BLaER1 (cell line): ENCODE results near the gene HPD.

Experiments used
- H3K27ac ChIP-seq: shearing (Covaris generic); formaldehyde crosslinking; 2 replicates; pipeline ENCODE4 v1.8.1; 2022
- H3K27me3 ChIP-seq: shearing (Covaris generic); formaldehyde crosslinking; 2 replicates; pipeline ENCODE4 v1.8.1; 2022
- H3K36me3 ChIP-seq: shearing (Covaris generic); formaldehyde crosslinking; 2 replicates; pipeline ENCODE4 v1.8.1; 2022
- H3K4me1 ChIP-seq: shearing (Covaris generic); formaldehyde crosslinking; 2 replicates; pipeline ENCODE4 v1.8.1; 2022
- H3K4me2 ChIP-seq: shearing (Covaris generic); formaldehyde crosslinking; 2 replicates; pipeline ENCODE4 v1.8.1; 2022
- H3K4me3 ChIP-seq: shearing (Covaris generic); formaldehyde crosslinking; 2 replicates; pipeline ENCODE4 v1.8.1; 2022
- H3K9ac ChIP-seq: shearing (Covaris generic); formaldehyde crosslinking; 2 replicates; pipeline ENCODE4 v1.8.1; 2022
- H3K9me3 ChIP-seq: shearing (Covaris generic); formaldehyde crosslinking; 2 replicates; pipeline ENCODE4 v1.8.1; 2022
- H4K20me1 ChIP-seq: shearing (Covaris generic); formaldehyde crosslinking; 2 replicates; pipeline ENCODE4 v1.8.1; 2022
- Cebpa-rat ChIP-seq: shearing (Covaris generic); IDR thresholded peaks from 2 replicates; pipeline ENCODE4 v1.8.1; 2022

HPD gene

DNA sequence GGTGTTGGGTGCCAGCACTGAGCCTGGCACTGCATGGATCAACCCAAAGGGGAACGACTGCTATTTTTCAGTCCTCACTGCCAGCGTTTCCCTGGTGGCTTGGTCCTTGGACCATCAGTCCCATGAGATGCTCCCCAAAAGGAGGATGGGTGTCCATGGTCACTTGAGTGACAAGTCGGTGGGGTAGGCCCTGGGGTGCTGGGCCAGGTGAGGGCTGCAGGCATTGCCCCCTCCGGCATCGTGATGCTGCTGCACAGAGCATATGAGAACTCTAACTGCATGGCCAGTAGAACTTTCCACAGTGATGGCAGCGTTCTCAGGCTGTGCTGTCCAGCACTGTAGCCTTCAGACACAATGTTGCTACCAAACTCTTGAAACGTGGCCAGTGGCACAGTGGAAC lies 38.6 kb downstream of the HPD start:
- TF ChIP-seq Cebpa-rat: no peak
- H4K20me1 ChIP-seq: peaks cover 84% of the 10 kb centered on the region

GRCh38 chr12:121819212-121819949 lies 39.3 kb downstream of the HPD start:
- peak overlapping the region; percentile 59 for H3K27ac ChIP-seq

More for the DNA sequence above, 38.6 kb downstream of the HPD start:
- Histone ChIP-seq H3K9ac (no peak overlapping the region), H3K27me3 (no peaks in the 10 kb centered on the region), H3K9me3 (no peaks in the 10 kb centered on the region), H3K4me2 (no peak overlapping the region; the same call in 1 of the 2 replicates), H3K36me3 (peaks cover 97% of the 10 kb centered on the region), H3K4me1 (peaks cover 28% of the 10 kb centered on the region), H3K4me3 (no peak overlapping the region), H3K27ac (peak overlapping the region; percentile 59; the same call in 1 of the 2 replicates)

GRCh38 chr12:121817648-121818043 lies 41.0 kb downstream of the HPD start:
- H3K9ac ChIP-seq: no peak overlapping the region
- peak overlapping the region; percentile 23; the same call in 1 of the 2 replicates for H3K27ac ChIP-seq
- no peaks in the 10 kb centered on the region for H3K9me3 ChIP-seq
- no peak for TF ChIP-seq Cebpa-rat
- peaks cover 40% of the 10 kb centered on the region for H3K4me1 ChIP-seq
- H3K4me3 ChIP-seq: no peak overlapping the region
- peaks cover 88% of the 10 kb centered on the region for H4K20me1 ChIP-seq
- H3K36me3 ChIP-seq: peaks cover 96% of the 10 kb centered on the region
- H3K27me3 ChIP-seq: no peaks in the 10 kb centered on the region
- no peak overlapping the region for H3K4me2 ChIP-seq

More at GRCh38 chr12:121819212-121819949, 39.3 kb downstream of the HPD start:
- Histone ChIP-seq H3K9me3 (no peaks in the 10 kb centered on the region), H3K27me3 (no peaks in the 10 kb centered on the region), H3K4me1 (peaks cover 28% of the 10 kb centered on the region), H3K9ac (0 out of 2 replicates have a peak overlapping the region, but pooled peaks have one; percentile 16), H3K4me2 (peak overlapping the region; percentile 9; the same call in 1 of the 2 replicates), H3K36me3 (peaks cover 97% of the 10 kb centered on the region), H4K20me1 (peaks cover 84% of the 10 kb centered on the region), H3K4me3 (no peak overlapping the region)
- no peak for TF ChIP-seq Cebpa-rat

- H3K36me3 ChIP-seq: peaks cover 90% of the 10 kb centered on the region
- H4K20me1 ChIP-seq: peaks cover 88% of the 10 kb centered on the region
- H3K27ac ChIP-seq: peak overlapping the region; percentile 23; the same call in 1 of the 2 replicates
- H3K4me1 ChIP-seq: peaks cover 46% of the 10 kb centered on the region
- no peak overlapping the region for H3K4me3 ChIP-seq
- H3K4me2 ChIP-seq: no peak overlapping the region
- TF ChIP-seq Cebpa-rat: no peak
- no peaks in the 10 kb centered on the region for H3K9me3 ChIP-seq
- H3K27me3 ChIP-seq: no peaks in the 10 kb centered on the region
- no peak overlapping the region for H3K9ac ChIP-seq
Observed at GRCh38 chr12:121816925-121817647, 41.6 kb downstream of the HPD start.

DNA sequence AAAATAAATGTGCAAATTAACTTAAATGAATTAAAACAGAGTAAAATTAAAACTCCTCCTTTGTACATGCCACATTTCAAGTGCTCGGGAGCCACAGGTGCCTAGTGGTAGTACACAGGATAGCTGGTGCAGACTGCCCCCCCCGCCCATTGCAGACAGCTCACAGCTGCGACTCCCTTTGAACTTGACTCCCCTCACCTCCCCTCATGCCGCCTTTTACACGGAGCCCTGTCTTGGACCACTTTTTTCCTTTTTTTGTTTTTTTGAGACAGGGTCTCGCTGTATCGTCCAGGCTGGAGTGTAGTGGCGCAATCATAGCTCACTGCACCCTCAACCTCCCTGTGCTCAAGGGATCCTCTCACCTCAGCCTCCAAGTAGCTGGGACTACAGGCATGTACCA lies 43.4 kb downstream of the HPD start:
- H3K4me3 ChIP-seq: no peak overlapping the region
- H3K4me1 ChIP-seq: peaks cover 64% of the 10 kb centered on the region
- no peak overlapping the region for H3K4me2 ChIP-seq
- no peak overlapping the region for H3K9ac ChIP-seq
- peaks cover 88% of the 10 kb centered on the region for H4K20me1 ChIP-seq
- H3K9me3 ChIP-seq: no peaks in the 10 kb centered on the region
- H3K27me3 ChIP-seq: no peaks in the 10 kb centered on the region
- H3K27ac ChIP-seq: no peak overlapping the region
- peaks cover 80% of the 10 kb centered on the region for H3K36me3 ChIP-seq
- TF ChIP-seq Cebpa-rat: no peak

DNA sequence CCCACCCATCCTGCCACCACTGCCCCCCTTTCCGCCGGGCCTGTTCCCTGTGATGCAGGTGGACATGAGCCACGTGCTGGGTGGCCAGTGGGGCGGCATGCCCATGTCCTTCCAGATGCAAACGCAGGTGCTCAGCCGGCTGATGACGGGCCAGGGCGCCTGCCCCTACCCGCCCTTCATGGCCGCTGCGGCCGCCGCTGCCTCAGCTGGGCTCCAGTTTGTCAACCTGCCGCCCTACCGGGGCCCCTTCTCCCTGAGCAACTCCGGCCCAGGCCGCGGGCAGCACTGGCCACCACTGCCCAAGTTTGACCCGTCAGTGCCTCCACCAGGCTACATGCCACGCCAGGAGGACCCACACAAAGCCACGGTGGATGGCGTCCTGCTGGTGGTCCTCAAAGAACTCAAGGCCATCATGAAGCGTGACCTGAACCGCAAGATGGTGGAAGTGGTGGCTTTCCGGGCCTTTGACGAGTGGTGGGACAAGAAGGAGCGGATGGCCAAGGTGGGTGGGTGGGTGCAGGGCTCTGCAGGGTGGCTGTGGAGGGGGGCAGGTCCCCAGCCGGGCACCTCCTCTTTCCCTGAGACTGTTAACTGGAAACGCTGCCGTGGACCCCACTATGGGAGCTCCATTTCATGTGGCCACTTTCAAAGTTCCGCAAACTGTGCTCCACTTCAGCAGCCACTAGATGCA lies 44.1 kb downstream of the HPD start:
- no peak overlapping the region for H3K27ac ChIP-seq
- peaks cover 88% of the 10 kb centered on the region for H4K20me1 ChIP-seq
- H3K9ac ChIP-seq: no peak overlapping the region
- H3K9me3 ChIP-seq: no peaks in the 10 kb centered on the region
- H3K36me3 ChIP-seq: peaks cover 80% of the 10 kb centered on the region
- TF ChIP-seq Cebpa-rat: no peak
- no peak overlapping the region for H3K4me3 ChIP-seq
- no peaks in the 10 kb centered on the region for H3K27me3 ChIP-seq
- H3K4me1 ChIP-seq: peaks cover 66% of the 10 kb centered on the region
- H3K4me2 ChIP-seq: no peak overlapping the region

- H3K9ac ChIP-seq: no peak overlapping the region
- no peaks in the 10 kb centered on the region for H3K9me3 ChIP-seq
- no peaks in the 10 kb centered on the region for H3K27me3 ChIP-seq
- H3K4me1 ChIP-seq: peaks cover 60% of the 10 kb centered on the region
- H4K20me1 ChIP-seq: peaks cover 88% of the 10 kb centered on the region
- no peak overlapping the region for H3K27ac ChIP-seq
- no peak overlapping the region for H3K4me3 ChIP-seq
- 0 out of 2 replicates have a peak overlapping the region, but pooled peaks have one; percentile 88 for H3K4me2 ChIP-seq
- no peak for TF ChIP-seq Cebpa-rat
- peaks cover 80% of the 10 kb centered on the region for H3K36me3 ChIP-seq
Observed at GRCh38 chr12:121813951-121814350, 44.7 kb downstream of the HPD start.

GRCh38 chr12:121812921-121813896 lies 45.5 kb downstream of the HPD start:
- peak overlapping the region; percentile 64 for H3K4me3 ChIP-seq
- no peaks in the 10 kb centered on the region for H3K27me3 ChIP-seq
- H3K9me3 ChIP-seq: no peaks in the 10 kb centered on the region
- peaks cover 95% of the 10 kb centered on the region for H4K20me1 ChIP-seq
- H3K27ac ChIP-seq: peak overlapping the region; percentile 76; the same call in 1 of the 2 replicates
- H3K9ac ChIP-seq: peak overlapping the region; percentile 68; the same call in 1 of the 2 replicates
- peaks cover 80% of the 10 kb centered on the region for H3K36me3 ChIP-seq
- H3K4me2 ChIP-seq: peak overlapping the region; percentile 88
- no peak for TF ChIP-seq Cebpa-rat
- H3K4me1 ChIP-seq: peaks cover 60% of the 10 kb centered on the region
